ENCODE measurements around the gene TBP. TPM values are rescaled to one million over a fixed set of nuclear protein-coding genes. Genes with fewer than 3 reads are reported as not detected.

TBP gene
- total and polyA plus RNA-seq, 2 experiments from 2014 or later: 15.5 to 20.2 TPM

DNA sequence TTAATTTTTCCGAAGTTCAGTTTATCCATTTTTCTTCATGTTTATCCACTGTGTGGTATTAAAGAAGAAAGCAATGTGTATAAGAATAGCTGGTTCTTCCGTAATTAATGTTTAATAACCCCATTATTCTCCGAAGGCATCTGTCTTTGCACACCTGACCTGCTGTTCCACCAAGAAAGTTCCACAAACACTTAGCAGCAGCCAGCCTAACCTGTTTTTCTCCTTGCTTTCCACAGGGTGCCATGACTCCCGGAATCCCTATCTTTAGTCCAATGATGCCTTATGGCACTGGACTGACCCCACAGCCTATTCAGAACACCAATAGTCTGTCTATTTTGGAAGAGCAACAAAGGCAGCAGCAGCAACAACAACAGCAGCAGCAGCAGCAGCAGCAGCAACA is 7.4 kb downstream of the TBP start:
- H3K27ac ChIP-seq: no peak overlapping the region
- TF ChIP-seq, protein P1, sequence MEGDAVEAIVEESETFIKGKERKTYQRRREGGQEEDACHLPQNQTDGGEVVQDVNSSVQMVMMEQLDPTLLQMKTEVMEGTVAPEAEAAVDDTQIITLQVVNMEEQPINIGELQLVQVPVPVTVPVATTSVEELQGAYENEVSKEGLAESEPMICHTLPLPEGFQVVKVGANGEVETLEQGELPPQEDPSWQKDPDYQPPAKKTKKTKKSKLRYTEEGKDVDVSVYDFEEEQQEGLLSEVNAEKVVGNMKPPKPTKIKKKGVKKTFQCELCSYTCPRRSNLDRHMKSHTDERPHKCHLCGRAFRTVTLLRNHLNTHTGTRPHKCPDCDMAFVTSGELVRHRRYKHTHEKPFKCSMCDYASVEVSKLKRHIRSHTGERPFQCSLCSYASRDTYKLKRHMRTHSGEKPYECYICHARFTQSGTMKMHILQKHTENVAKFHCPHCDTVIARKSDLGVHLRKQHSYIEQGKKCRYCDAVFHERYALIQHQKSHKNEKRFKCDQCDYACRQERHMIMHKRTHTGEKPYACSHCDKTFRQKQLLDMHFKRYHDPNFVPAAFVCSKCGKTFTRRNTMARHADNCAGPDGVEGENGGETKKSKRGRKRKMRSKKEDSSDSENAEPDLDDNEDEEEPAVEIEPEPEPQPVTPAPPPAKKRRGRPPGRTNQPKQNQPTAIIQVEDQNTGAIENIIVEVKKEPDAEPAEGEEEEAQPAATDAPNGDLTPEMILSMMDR (IDR thresholded peaks at IDR 0.05; ENCODE audit: poor library complexity): no peak
- TF ChIP-seq EZH2phosphoT487 (IDR thresholded peaks at IDR 0.05; ENCODE audit: low read depth, severe bottlenecking, unreplicated experiment): no peak
- no peak for TF ChIP-seq EZH2 (IDR thresholded peaks at IDR 0.05; ENCODE audit: borderline replicate concordance)
- DNase-seq (ENCODE audit: low spot score): no peak
- no peak overlapping the region for H3K4me3 ChIP-seq
- no peaks in the 10 kb centered on the region for H3K27me3 ChIP-seq
- no peaks in the 10 kb centered on the region for H3K9me3 ChIP-seq (ENCODE audit: low read depth)
- no peaks in the 10 kb centered on the region for H3K4me1 ChIP-seq (ENCODE audit: insufficient read depth)
- no peak overlapping the region for H3K4me2 ChIP-seq
- H4K20me1 ChIP-seq (ENCODE audit: insufficient read depth, poor library complexity, severe bottlenecking): no peaks in the 10 kb centered on the region
- no peak overlapping the region for H2AFZ ChIP-seq
- no peaks in the 10 kb centered on the region for H3K9me2 ChIP-seq (replicated peaks; ENCODE audit: insufficient read depth)
- H3K36me3 ChIP-seq (replicated peaks; ENCODE audit: insufficient read depth, low read depth): no peaks in the 10 kb centered on the region
- peaks cover 42% of the 10 kb centered on the region for H3K79me2 ChIP-seq
- 92% methylated on average over 4 of the region's 4 CpGs for WGBS (ENCODE audit: low lambda C conversion rate, missing lambda C conversion rate)

- Histone ChIP-seq H3K4me3 (no peak overlapping the region), H3K27ac (no peak overlapping the region), H2AFZ (no peak overlapping the region), H3K9me2 (replicated peaks; ENCODE audit: insufficient read depth) (no peaks in the 10 kb centered on the region), H3K36me3 (replicated peaks; ENCODE audit: insufficient read depth, low read depth) (no peaks in the 10 kb centered on the region), H3K4me1 (ENCODE audit: insufficient read depth) (no peaks in the 10 kb centered on the region), H4K20me1 (ENCODE audit: insufficient read depth, poor library complexity, severe bottlenecking) (no peaks in the 10 kb centered on the region), H3K9me3 (ENCODE audit: low read depth) (no peaks in the 10 kb centered on the region), H3K27me3 (no peaks in the 10 kb centered on the region), H3K4me2 (no peak overlapping the region), H3K79me2 (peaks cover 21% of the 10 kb centered on the region)
- WGBS (ENCODE audit: low lambda C conversion rate, missing lambda C conversion rate): 96% methylated on average over 8 of the region's 8 CpGs
- TF ChIP-seq, protein P1 (IDR thresholded peaks at IDR 0.05; ENCODE audit: poor library complexity): no peak
- TF ChIP-seq EZH2 (IDR thresholded peaks at IDR 0.05; ENCODE audit: borderline replicate concordance): no peak
- TF ChIP-seq EZH2phosphoT487 (IDR thresholded peaks at IDR 0.05; ENCODE audit: low read depth, severe bottlenecking, unreplicated experiment): no peak
- DNase-seq (ENCODE audit: low spot score): no peak
Observed at GRCh38 chr6:170564936-170565530, 10.9 kb downstream of the TBP start.

DNA sequence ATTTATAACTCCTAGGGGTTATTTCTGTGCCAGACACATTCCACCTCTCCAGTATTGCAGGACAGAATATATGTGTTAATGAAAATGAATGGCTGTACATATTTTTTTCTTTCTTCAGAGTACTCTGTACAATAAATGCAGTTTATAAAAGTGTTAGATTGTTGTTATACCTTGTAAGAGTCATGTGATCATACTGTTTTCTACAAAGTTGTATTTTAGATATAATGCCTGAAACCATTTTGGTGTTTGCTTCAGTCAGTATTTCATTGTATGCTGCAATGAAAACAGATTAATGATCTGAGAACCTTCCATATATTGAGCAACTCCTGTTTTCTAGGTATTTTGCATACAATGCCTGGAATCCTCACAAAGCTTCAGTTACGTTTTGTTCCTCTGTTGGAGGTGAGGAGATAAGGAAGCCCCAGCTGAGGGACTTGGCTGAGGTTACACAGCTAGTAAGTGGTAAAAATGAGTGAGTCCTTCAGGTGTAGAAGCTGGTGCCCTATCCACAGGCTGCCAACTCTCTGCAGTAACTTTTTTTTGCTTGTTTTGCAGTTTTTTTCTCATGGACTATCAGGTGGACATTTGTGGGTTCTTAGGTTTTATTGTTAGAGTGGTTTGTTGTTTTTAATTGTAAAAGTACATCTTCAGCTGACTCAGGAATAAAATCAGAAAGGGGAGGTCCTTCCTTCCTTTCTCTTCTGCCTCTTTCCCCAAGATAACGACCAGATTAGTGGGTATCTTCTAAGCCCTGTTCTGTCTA is 18.7 kb downstream of the TBP start:
- Histone ChIP-seq H3K27ac (no peak overlapping the region), H3K9me2 (replicated peaks; ENCODE audit: insufficient read depth) (no peaks in the 10 kb centered on the region), H2AFZ (no peak overlapping the region), H3K4me2 (no peak overlapping the region), H3K79me2 (no peaks in the 10 kb centered on the region), H3K36me3 (replicated peaks; ENCODE audit: insufficient read depth, low read depth) (no peaks in the 10 kb centered on the region), H3K9me3 (ENCODE audit: low read depth) (no peaks in the 10 kb centered on the region), H3K4me1 (ENCODE audit: insufficient read depth) (no peaks in the 10 kb centered on the region), H3K27me3 (no peaks in the 10 kb centered on the region), H3K4me3 (no peak overlapping the region), H4K20me1 (ENCODE audit: insufficient read depth, poor library complexity, severe bottlenecking) (no peaks in the 10 kb centered on the region)
- TF ChIP-seq EZH2 (IDR thresholded peaks at IDR 0.05; ENCODE audit: borderline replicate concordance) (no peak), EZH2phosphoT487 (IDR thresholded peaks at IDR 0.05; ENCODE audit: low read depth, severe bottlenecking, unreplicated experiment) (no peak)
- TF ChIP-seq, protein P1 (IDR thresholded peaks at IDR 0.05; ENCODE audit: poor library complexity): no peak
- DNase-seq (ENCODE audit: low spot score): no peak
- WGBS (ENCODE audit: low lambda C conversion rate, missing lambda C conversion rate): 75% methylated on average over 2 of the region's 2 CpGs

All from hepatocyte (in vitro differentiated cells).